NCI-H526 (cell line): ENCODE data around the gene TRPV5.
"Not testable (repeated sequence)": the region's sequence is repeated elsewhere in the genome, so short reads cannot be mapped to it uniquely, and the experiment has no call there.

Experiments used
- DNase-seq, 2 experiments: peaks; one replicate each; lab custom pipeline; 2025; lab: John Stamatoyannopoulos, UW

Gene TRPV5

DNA sequence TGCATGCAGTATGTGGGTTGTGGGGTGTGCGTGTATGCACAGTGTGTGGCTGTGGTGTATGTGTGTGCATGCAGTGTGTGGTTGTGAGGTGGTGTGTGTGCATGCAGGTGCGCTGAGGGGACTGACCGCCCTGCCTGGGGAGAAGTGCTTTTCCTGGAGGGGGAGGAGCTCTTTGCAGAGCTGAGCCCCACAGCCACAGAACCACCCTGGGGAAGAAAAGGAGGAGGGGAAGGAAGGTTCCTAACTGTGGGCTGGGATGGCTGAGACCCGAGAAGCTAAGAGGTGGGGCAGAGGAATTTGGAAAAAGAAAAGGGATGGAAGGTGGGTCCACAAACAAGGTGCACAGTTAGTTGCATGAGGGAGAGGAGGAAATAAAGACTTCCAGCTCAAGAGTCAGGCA lies at the start of gene TRPV5:
Gene TRPV5 (minus strand): TSS at position 123 of the 400 bp plus-strand sequence. CDS start 287 bp downstream, outside the sequence.
- DNase-seq = no peak

DNA sequence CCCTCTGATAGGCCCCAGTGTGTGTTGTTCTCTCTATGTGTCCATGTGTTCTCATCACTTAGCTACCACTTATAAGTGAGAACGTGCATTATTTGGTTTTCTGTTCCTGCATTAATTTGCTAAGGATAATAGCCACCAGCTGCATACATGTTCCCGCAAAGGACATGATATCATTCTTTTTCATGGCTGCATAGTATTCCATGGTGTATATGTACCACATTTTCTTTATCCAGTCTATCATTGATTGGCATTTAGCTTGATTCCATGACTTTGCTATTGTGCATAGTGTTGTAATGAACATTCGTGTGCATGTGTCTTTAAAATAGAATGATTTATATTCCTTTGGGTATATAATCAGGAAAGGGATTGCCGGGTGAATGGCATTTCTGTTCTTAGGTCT lies 44.9 kb upstream of the TRPV5 start:
- DNase-seq = not testable (repeated sequence)

DNA sequence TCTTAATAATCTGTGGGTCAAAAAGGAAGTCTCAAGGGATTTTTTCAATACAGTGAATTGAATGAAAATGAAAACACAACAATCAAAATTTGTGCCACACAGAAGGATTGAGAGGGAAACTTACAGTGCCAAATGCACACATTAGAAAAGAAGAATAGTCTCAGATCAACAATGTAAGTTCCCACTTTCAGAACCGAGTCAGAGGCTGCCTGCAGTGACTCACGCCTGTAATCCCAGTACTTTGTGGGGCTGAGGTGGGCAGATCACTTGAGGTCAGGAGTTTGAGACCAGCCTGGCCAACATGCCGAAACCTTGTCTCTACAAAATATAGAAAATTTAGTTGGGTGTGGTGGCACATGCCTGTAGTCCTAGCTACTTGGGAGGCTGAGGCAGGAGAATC lies 41.1 kb upstream of the TRPV5 start:
- DNase-seq = no peak

DNA sequence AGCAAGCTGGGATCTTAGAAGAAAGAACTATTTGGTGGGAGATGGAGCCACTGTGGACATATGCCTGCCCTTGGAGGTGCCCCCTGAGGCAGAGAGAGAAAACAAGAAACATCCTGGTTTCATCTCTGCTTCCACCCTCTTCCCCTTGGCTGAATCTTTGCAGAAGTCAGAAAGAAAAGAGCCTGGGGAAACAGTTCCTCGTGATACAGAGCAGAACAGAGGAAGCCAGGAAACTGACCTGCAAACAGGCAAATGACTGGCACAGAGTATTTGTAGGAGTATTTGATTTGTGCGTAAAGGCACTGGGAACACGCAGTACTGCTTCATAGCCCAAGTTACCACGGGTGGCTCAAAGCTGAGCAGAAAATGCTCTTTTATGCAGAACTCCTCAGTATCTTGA lies 35.6 kb upstream of the TRPV5 start:
- DNase-seq = no peak

DNA sequence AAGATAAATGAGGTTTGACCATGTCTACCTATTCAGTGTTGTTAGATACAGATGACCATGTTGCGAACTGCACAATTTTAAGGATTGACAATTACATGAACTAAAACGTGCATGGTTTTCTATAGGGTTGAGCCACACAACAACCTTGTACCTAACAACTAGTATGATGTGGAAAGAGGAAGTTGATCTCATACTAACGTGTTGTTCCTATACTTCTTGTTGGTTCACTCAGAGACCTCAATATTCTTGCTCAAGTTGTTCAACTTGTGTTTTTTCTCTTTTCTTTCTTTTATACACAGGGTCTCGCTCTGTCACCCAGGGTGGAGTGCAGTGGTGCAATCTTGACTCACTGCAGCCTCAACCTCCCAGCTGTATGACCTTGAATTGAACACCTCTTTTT lies 34.7 kb upstream of the TRPV5 start:
- DNase-seq = no peak

DNA sequence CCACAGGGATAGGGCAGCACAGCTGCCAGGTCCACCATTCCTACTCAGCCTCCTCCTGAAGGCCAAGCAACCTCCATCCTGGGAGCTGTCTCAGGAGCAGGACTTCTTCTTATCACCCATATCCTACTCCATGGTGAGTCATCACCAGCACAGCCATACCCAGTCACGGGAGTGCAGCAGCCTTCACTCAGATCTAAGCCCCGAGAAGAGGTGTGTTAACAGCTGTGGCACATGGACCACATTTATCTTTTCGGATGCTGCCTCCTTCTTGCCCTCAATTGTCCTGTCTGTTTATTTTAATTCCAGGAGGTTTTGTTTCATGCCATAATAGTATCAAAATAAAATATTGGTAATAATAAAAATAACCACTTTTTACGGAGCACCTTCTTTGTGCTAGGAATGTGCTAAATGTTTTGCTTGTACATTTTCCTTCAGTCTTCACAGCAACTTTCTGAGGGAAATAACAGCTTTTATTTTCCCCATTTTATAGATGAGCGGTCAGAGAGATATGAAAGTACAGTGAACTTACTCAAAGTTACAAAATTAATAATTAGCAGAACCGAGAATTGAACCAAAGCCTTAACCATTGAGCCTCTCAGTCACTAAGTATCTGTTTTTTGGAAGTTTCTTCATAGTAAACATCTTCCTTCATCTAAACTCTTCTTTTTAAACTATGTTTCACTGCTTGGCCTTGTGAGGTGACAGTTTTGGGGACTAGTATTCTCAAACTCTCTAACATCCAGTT lies 31.1 kb upstream of the TRPV5 start:
- no peak for DNase-seq

DNA sequence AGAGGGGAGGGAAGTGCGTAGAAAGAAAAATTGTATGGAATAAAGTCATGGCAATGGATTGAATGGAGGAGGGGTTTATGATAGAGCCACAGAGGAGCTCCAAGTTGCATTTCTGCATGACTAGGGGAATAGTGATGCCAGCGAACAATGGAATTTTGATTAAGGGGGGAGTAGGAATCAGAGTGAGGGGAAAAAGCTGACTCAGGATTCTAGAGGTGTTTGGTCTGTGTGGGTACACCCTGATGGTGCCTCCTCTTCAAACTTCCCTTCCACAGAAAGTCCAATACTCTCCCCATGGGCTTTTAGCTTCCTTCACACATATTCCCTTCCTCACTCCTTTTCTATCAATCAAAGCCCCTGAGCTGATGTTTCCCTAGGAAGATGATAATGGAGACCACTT lies 30.4 kb upstream of the TRPV5 start:
- no peak for DNase-seq

DNA sequence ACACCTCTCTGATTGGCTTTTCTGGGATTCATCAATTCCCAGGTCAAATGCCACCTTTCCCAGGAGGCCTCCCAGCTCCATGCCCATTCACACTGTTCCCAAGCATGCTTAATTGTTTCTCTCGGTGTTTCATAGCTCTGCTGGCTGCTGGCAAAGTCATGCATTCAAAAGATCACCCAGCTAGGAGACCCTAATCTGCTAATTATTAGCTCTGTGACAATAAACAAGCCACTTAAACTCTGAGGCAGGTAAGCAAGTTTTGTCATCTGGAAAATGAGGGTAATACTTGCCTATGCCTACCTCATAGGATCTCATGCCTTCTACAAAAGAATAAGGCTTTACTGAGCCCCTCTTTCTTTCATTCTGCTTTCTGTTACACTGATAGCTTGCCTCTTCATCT lies 29.4 kb upstream of the TRPV5 start:
- no peak for DNase-seq

DNA sequence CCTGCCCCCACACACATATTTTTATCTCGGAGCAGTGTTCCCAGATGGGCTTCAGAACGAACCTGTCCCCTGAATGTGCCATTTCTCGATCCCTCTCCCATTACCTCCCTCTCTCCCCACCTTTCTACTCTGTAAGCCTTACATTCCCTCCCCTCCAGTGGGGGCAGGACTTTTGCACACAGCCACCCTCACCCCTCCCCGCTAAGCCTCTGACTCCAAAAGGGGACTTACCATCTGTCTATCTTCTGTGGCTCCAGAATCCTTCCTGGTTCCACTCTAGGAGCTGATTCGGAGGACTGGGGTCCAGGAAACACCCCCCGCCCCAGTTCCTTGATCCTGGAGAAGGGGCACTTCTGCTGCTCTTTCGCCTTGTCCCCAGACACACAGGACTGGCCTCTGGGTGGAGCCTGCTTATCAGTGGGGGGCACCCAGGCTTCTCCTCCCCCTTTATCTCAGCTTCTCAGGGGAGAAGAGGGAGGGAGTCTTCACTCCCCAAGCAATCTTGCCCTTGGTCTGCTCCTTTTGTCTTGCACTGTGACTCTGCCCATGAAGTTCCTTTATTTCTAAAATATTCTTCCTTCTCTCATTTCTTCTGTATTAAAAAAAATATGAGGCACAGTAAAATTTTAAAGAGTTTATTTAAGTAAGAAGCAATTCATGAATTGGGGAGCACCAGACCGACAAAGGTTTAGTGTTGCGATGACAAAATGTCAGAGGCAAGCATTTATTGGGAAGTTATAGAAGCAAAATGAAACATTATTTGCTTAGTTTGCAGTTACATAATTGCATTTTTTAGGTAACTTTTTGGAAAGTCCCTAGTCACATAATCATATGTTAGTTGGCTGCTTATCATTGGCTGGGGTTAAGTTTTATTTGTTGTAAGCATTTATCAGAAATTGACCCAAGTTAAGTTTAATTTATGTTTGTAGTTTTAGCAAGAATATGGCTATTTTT lies 28.7 kb upstream of the TRPV5 start, which contains the start of gene KEL:
Gene KEL (minus strand): TSS at position 391 of the 954 bp plus-strand sequence. CDS start 157 bp downstream, at position 234.
- DNase-seq = no peak

DNA sequence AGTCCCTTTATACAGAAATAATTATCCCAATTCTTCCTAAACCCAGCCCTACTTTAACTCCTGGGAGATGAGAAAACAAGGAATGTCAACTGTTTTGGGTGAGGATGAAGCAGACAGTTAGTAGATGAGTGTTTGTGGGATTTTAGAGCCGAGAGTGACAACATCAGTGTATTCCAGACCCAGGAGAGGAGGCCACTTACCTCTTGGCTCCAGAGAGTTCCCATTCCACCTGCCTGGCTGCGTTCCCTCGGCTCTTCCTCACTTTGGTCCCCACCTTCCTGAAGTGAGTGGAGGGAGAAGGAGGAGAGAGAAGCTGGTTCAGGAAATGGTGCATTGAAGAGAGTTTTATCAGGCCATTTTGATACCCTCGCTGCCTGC lies 28.0 kb upstream of the TRPV5 start:
- no peak for DNase-seq

DNA sequence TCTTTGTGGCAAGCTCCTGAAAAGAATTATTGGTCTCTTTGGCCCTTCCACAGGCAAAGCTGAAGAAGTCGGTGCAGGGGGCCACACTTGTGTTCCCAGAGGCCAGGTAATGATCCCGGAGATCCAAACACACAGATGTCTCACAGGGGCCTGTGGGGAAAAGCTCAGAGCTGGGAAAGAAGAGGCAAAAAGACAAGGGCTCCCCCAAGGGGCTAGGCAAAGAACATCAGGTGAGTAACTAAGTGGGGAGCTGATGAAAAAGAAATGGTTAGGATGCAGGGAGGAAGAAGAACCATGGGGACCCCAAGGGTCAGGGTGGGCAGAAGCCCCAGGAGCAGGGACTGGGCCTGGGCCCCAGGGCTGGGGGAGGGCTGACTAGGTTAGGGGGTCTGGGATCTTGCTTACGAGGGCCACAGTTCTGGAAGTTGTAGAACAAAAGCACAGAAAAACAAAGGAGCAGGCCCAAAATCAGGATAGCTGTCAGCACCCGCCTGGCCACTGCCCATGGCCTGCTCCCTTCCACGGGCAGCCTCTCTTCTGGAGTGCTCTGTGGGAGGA lies 27.5 kb upstream of the TRPV5 start:
- DNase-seq = no peak

DNA sequence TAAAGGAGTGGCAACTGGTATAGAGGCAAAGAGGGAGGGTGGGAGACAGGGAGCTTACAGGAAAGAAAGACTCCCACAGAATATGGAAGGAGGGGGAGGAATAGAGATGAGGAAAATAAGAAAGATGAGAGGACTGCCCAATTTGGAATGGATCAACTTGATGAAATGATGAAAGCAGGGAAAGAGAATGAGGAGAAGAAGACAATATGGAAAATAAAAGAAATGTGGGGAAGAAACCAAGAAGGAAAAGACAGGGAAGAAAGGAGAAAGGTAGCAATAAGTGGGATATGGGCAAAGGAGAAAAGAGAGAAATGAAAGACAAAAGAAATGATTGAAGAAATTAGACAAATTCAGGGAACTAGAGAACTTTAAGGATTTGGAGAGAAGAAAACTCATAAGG lies 25.7 kb upstream of the TRPV5 start:
- DNase-seq = no peak

DNA sequence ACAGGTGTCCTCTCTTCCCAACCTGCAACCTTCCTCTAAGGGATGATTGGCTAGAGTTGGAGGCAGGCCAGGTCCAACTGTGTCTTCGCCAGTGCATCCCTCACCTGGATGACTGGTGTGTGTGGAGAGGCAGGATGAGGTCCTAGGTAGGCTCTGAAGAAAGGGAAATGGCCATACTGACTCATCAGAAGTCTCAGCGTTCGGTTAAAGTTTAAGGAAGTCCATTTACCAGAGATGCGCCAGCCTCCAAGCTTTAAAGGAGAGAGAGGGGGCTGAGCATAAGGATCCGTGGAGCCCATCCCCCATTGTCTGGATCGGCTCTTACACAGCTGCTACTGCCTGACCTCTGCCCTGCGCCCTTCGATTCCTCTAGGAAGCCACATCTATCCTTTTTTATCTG lies 24.2 kb upstream of the TRPV5 start:
- DNase-seq = no peak

DNA sequence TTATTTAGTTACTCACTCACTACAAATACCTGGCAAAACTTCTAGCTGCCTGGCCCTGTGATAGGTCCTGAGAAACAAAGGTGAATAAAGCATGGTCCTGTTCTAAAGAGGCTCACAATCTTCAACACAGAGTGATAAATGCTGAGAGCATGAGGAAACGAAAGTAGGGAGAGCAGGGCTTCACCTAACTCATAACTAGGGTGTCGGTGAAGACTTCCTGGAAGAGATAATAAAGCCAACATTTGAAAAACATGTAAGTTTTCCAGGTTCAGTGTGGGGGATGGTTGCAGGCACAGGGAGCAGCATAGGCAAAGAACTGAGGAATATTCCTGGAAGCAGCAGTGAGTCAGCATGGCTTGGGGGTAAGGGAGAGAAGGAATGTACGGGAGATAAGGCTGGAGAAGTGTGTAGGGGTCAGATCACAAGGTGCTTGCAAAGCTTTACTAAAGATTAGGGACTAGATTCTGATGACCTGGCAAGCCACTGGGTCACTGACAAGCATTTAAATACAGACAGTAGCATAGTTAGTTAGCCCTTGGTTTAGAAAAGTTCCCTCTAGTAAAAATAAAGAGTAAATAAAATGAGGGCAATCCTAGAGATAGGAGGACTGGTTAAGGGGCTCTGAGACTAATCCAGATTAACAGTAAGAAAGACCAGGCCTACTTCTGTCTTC lies 23.5 kb upstream of the TRPV5 start:
- no peak for DNase-seq

DNA sequence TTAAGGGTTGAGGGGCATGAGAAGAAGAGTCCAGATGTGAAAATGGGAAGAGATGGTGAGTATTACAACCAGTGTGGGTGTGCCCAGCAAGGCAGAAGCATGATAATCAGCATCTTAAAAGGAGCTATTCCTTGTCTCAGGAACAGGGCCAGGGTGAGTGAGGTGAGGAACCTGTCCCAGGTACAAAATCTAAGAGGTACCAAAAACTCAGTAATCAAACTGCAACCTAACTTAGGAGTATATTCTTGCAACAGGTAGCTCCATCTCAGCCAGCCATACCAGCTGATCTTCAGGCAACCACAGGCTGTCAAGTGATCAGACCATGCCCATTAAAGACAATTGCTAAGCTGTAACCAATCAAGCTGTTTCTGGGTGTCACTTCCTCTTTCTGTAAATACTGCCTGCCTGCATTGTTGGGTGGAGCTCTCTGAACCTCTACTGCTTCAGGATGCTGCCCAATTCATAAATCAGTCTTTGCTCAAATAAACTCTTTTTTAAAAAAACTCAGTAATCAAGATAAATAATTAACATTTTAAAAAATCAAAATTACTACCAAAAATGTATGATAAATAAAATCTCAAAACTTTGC lies 21.2 kb upstream of the TRPV5 start:
- DNase-seq = no peak

DNA sequence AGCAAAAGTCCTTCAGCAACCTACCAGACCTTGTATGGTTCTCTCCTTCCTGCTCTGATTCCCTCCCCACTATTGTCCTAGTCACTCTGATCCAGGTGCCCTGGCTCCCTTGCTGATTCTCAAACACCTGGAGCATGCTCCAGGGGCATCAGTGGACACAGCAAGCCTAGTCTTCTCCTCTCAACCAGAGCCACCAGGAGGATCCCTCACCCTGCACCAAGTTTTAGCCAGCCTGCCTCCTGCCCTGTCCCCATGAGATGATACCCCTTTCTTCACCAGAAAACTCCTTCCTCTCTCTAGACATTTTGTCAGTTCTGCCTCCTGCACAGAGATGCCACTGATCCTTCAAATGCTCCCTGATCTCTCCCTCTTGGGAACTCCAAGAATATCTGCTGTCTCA lies 16.7 kb upstream of the TRPV5 start:
- DNase-seq = no peak

DNA sequence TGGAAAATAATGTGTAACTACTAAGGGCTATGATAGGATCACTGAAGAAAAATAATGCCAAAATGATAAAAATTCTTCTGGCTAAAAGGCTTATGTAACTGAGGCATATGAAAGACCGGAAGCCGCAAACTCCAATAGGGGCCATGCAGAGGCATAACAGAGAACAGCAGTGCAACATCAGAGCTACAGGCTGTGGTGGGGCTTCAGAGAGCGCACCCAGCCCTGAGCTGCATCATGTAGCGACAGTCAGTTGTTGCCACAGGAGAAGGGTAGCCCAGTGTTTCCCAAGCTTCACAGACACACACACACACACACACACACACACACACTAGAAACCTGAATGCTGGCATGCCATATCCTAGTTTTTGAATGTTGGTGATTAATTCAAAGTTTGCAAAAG lies 15.1 kb upstream of the TRPV5 start:
- DNase-seq = no peak

DNA sequence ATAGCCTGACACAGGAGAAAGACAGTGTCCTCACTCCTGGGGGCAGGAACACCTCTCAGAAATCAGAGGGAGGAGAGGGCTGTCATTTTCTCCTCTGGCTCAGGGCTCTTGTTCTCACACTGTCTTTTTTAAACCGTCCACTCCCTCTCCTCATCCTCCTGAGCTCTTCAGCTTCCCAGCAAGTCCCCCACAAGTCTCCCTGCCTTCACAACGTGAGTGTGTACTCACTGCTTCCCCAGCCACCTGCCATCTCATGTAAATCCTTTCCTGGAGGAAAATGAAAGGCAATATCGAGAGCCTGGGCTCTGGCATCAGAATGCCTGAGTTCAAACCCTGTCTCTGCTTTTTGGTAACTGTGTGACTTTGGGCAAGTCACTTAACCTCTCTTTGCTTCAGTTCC lies 11.5 kb upstream of the TRPV5 start:
- DNase-seq = no peak

DNA sequence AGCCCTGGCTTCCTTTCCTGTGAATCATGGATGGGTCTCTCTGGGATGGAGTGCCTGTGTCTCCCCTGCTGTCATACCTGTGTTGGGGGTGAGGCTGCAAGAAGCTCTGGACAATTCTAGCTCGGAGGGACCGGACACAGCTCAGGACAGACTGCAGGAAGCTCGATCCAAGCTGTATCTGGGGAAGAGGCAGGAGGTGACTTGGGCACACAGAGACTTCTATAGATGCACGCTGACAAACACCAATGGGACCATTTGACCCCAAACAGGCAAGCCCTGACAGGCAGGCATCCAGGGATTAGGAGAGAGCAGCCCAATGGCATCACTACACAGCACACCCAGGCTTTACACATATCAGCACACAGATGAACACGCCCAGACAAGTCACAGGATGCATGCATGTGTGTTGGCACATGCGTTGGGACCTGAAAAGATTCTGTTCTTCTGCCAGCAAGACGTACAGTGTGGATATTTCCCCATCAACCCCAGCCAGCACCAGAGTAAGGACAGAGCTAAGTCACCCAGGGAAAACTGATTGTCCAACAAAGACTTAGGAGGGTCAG lies 10.2 kb upstream of the TRPV5 start:
- no peak for DNase-seq

DNA sequence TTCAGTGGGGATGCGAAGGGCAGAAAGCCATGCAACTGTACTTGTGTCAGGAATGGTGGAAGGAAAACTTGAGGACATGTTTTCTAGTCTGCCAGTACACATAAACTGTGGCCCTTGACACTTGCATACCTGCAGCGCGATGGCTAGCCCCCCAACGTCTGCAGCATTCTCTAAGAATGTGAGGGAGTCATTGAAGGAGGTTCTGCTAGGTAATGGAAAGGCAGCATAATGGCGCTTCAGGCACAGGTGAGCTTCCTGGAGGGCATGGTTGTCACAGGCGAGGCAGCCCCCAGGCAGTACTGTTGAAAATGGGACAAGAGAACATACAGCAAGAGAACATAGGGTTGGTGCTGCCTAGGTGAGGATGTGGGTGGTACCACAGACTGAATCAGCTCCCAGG lies 9.2 kb upstream of the TRPV5 start:
- DNase-seq = no peak

DNA sequence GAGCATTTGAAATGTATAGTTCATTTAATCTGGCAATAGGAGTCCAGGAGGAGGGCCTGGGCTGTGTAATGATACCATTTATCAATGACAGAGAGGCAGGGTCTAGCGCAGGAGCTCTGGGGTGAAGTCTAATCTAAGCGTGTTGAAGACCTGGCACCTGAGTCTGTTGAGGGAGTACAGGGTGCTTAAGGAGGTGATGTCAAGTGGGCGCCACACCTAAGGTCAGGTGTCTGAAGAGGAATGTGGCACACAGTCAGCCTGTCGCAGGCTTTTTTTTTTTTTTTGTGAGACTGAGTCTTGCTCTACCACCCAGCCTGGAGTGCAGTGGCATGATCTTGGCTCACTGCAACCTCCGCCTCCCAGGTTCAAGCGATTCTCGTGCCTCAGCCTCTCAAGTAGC lies 8.0 kb upstream of the TRPV5 start:
- no peak for DNase-seq
